SK-N-MC (cell line): ENCODE results near the gene COMMD9.

Experiments used
- DNase-seq: peaks from one replicate; pipeline ENCODE4 v3.0.0-alpha.2; 2011; ENCODE audit warnings: low read depth, low spot score
- H3K27ac ChIP-seq: fragments of 200-600 bp; sonication (generic); 2 replicates; pipeline ENCODE4 v1.5.1; 2016; ENCODE audit warnings: mixed run types
- H3K36me3 ChIP-seq: fragments of 200-600 bp; sonication (generic); 2 replicates; pipeline ENCODE4 v1.6.1; 2017; ENCODE audit warnings: antibody characterized with exemption, low read length, mixed read lengths; ENCODE audit not compliant: insufficient read depth
- H3K4me3 ChIP-seq: fragments of 200-600 bp; sonication (generic); 2 replicates; pipeline ENCODE4 v1.5.1; 2016
- H3K9ac ChIP-seq: fragments of 200-600 bp; sonication (generic); 2 replicates; pipeline ENCODE4 v1.8.0; 2017; ENCODE audit warnings: mixed run types, mixed read lengths; ENCODE audit not compliant: insufficient read length
- H3K9me3 ChIP-seq: fragments of 200-600 bp; sonication (generic); 2 replicates; pipeline ENCODE4 v1.6.1; 2017; ENCODE audit warnings: low read depth, mild to moderate bottlenecking, antibody characterized with exemption, low read length, moderate library complexity, mixed read lengths
- EZH2 ChIP-seq: fragments of 200-600 bp; sonication (generic); IDR thresholded peaks from one replicate; pipeline ENCODE4 v1.6.1; 2017; ENCODE audit warnings: antibody characterized with exemption
- FOXP2 ChIP-seq: optimal IDR thresholded peaks from 2 replicates; pipeline ENCODE3; 2011; ENCODE audit warnings: mild to moderate bottlenecking, moderate library complexity; ENCODE audit not compliant: insufficient read depth; ENCODE audit errors: extremely low read length, control extremely low read depth
- POLR2AphosphoS5 ChIP-seq: IDR thresholded peaks from 2 replicates; pipeline ENCODE4 v1.6.1; 2012; ENCODE audit warnings: mild to moderate bottlenecking, low read depth, low read length, borderline replicate concordance

COMMD9 gene

DNA sequence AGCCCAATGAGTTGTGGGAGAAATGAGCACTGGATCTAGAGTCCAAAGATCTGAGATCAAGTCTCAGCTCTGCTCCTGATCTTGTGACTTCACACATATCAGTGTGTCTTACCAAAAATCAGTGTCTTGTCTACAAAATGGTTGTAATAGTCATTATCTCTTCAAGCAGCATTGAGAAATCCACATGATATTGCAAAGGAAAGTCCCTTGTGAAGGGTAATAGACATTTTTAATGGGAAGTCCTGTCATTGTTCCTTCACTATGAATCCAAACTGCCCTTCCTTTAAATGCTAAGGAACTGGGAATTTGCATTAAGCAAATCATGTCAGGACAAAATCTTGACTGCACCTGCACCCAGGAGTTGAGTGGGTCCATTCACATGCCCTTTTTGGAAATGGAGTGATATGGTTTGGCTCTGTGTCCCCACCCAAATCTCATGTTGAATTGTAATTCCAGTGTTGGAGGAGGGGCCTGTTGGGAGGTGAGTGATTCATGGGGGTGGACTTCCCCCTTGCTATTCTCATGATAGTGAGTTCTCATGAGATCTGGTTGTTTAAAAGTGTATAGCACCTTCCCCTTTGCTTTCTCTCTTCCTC lies 51.1 kb downstream of the COMMD9 start:
- no peak overlapping the region for H3K9ac ChIP-seq
- H3K27ac ChIP-seq: no peak overlapping the region
- no peaks in the 10 kb centered on the region for H3K36me3 ChIP-seq
- no peaks in the 10 kb centered on the region for H3K9me3 ChIP-seq
- no peak overlapping the region for H3K4me3 ChIP-seq
- no peak for DNase-seq
- TF ChIP-seq EZH2: no peak
- TF ChIP-seq POLR2AphosphoS5: no peak
- no peak for TF ChIP-seq FOXP2

DNA sequence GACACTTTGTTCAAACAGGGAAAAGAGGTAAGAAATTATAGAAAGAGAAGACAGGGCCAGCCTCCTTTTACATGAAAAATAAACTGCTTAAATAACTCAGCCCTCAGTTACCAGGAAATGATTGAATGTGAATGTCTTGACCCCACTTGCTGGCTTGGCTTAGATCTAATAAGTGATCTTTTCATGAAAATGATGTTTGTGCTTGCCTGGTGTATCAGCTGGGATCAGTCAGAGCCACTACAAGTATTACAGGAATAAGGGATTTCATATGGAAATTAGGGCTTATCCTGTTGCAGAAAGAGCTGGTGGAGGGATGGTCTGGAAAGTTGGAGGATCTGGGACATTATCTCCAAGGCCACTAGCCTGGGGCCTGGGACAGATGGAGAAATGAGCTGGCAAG lies 51.8 kb downstream of the COMMD9 start:
- Histone ChIP-seq H3K27ac (no peak overlapping the region), H3K9me3 (no peaks in the 10 kb centered on the region), H3K36me3 (no peaks in the 10 kb centered on the region), H3K4me3 (no peak overlapping the region), H3K9ac (no peak overlapping the region)
- TF ChIP-seq EZH2 (no peak), POLR2AphosphoS5 (no peak), FOXP2 (no peak)
- no peak for DNase-seq

DNA sequence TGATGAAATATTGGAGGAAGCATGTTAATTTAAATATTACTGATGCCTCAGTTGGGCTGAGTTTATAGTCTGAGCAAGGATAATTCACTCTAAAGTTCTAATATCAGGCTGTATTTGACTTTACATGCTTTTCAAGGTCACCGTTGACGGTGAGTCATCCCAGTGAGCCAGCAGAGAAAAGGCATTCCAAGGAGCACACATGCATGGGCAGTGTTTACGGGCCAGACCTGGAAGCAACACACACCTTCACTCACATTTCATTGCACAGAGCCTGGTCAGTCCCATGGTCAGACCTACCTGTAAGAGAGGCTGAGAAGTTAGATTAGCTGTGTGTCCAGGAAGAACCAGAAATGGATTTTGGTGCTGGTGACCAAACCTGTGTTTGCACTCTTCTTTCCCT lies 53.5 kb downstream of the COMMD9 start:
- Histone ChIP-seq H3K36me3 (no peaks in the 10 kb centered on the region), H3K27ac (no peak overlapping the region), H3K4me3 (no peak overlapping the region), H3K9ac (no peak overlapping the region), H3K9me3 (no peaks in the 10 kb centered on the region)
- TF ChIP-seq POLR2AphosphoS5 (no peak), EZH2 (no peak), FOXP2 (no peak)
- no peak for DNase-seq

DNA sequence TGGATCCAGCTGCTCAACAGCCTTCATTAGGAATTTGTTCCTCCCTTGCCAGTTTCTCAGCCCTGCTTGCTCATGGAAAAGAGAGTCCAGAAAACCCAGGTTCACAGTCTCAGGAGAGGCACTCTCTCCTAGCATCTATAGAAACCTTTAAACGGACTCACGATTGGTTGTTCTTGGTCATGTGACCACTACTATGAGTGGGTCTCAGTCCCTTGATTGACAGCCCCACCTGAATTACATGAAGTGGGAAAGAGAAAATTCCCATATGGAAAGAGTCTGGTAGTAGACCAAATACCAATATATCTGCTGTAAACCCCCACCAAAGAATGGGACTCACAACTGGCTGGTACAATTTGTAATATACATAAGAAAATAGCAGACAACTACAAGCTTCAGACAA lies 54.4 kb downstream of the COMMD9 start:
- Histone ChIP-seq H3K9me3 (no peaks in the 10 kb centered on the region), H3K36me3 (no peaks in the 10 kb centered on the region), H3K4me3 (no peak overlapping the region), H3K9ac (no peak overlapping the region), H3K27ac (no peak overlapping the region)
- TF ChIP-seq EZH2 (no peak), FOXP2 (no peak), POLR2AphosphoS5 (no peak)
- no peak for DNase-seq

DNA sequence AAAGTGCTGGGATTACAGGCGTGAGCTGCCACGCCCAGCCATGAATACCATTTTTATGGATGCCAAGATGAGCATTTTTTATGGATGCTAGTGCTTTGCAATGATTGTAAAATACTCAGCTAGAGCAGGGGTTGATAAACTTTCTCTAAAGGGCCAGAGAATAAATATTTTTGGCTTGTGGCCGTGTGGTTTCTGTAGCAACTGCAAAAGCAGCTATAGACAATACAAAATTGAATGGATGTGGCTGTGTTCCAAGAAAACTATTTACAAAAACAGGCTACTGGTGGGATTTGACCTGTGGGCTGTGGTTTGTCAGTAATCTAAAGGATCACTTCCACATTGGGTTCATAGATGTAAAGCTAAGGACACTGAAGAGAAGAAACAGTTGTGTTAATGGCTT lies 56.0 kb downstream of the COMMD9 start:
- Histone ChIP-seq H3K9me3 (no peaks in the 10 kb centered on the region), H3K9ac (no peak overlapping the region), H3K36me3 (no peaks in the 10 kb centered on the region), H3K4me3 (no peak overlapping the region), H3K27ac (no peak overlapping the region)
- no peak for DNase-seq
- TF ChIP-seq EZH2 (no peak), POLR2AphosphoS5 (no peak), FOXP2 (no peak)

DNA sequence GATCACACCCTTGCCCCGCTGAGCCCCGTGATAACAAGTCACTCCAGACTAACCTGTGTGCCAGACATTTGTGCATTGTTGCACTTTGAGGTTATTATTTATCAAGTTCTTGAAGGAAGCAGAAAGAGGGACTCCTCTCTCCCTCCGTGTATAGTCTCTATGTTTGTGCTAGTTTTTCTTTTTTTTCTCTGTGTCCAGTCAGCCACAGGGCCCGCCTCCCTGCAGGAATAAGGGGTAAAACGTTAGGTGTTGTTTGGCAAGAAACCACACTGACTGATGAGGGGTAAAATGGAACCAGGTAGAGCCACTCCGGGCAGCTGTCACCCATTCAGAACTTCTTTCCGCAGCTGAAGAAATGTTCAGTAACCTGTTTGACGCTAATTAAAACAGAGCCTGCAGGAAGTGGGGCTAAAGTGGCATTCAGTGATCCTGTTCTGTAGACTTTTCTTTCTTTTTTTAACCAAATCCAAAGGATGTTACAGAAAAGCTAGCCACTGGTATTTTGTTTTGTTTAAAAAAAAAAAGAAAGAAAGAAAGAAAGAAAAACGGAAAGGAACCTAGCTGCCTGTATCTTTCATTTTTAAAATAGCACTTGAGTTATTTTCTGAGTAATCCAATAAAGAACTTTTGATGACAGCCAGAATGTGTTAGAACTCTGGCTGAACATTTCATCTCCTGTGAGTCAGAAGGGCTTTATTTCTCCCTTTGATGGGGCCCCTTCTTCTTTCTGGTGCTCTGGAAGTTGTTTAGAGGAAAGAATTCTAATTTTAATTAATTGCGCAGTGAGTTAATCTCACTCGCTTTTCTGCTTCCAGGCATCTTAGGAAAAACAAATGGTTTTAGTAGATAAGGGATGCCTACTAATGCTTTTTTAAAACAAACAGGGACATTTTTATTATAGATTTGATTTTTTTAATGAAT lies 58.2 kb downstream of the COMMD9 start:
- no peak for DNase-seq
- no peak overlapping the region for H3K4me3 ChIP-seq

DNA sequence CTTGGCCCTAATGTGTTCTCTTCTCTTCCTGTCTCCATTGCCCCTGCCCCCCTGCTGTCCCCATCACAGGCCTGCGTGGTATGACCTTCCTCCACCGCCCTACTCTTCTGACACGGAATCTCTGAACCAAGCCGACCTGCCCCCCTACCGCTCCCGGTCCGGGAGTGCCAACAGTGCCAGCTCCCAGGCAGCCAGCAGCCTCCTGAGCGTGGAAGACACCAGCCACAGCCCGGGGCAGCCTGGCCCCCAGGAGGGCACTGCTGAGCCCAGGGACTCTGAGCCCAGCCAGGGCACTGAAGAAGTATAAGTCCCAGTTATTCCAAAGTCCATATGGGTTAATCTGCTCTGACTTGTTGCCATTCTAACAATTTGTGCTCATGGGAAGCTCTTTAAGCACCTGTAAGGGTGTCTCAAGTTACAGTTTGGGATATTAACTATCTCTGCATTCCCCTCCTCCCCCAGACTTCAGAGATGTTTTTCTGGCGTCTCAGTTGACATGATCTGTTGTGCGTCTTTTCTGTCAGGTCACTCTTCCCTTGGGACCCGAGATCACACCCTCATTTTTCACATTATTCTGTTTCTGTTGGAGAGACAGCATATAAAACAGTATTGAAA lies 60.0 kb downstream of the COMMD9 start:
- Histone ChIP-seq H3K36me3 (no peaks in the 10 kb centered on the region), H3K4me3 (no peak overlapping the region), H3K9me3 (no peaks in the 10 kb centered on the region), H3K27ac (no peak overlapping the region), H3K9ac (no peak overlapping the region)
- no peak for TF ChIP-seq FOXP2
- TF ChIP-seq POLR2AphosphoS5: no peak
- no peak for TF ChIP-seq EZH2
- DNase-seq: no peak

More for the DNA sequence above, 58.2 kb downstream of the COMMD9 start:
- H3K9me3 ChIP-seq: no peaks in the 10 kb centered on the region
- no peak for TF ChIP-seq EZH2
- no peak for TF ChIP-seq FOXP2
- no peak for TF ChIP-seq POLR2AphosphoS5
- no peaks in the 10 kb centered on the region for H3K36me3 ChIP-seq
- no peak overlapping the region for H3K9ac ChIP-seq
- no peak overlapping the region for H3K27ac ChIP-seq

DNA sequence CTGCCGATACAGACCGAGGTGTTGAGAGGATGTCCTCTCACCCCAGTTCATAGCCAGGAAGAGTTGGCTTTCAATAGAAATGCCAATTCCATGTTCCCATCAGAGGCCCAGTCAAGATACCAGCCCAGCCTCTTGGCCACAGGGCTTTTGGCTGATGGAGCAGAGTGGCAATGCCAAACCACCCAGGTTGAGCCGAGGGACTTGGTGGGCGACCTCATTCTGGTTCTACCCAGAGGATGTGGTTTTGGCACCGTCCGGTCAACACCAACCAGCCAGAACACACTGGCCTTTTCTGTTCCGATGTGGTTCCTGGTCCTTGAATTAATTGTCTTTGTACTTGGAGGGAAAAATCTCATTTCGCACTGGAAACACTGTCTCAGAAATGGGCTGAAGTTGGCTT lies 60.5 kb downstream of the COMMD9 start:
- H3K9ac ChIP-seq: no peak overlapping the region
- no peak overlapping the region for H3K4me3 ChIP-seq
- TF ChIP-seq POLR2AphosphoS5 (no peak), EZH2 (no peak), FOXP2 (no peak)
- no peaks in the 10 kb centered on the region for H3K9me3 ChIP-seq
- no peak overlapping the region for H3K27ac ChIP-seq
- no peaks in the 10 kb centered on the region for H3K36me3 ChIP-seq
- DNase-seq: no peak
